Dermis blood vessel endothelial cell (primary cell): Measurements from ENCODE around the gene CALHM3. TPM values are rescaled to one million over a fixed set of nuclear protein-coding genes. Genes with fewer than 3 reads are reported as not detected.
"Not testable (repeated sequence)": the region's sequence is repeated elsewhere in the genome, so short reads cannot be mapped to it uniquely, and the experiment has no call there.

Experiments
- DNase-seq: peaks from one replicate; pipeline ENCODE4 v3.0.0; 2010
- total RNA-seq: library from RNA; depleted of rRNA; stranded (reverse); fragments of >200 nt; gene quantifications from 2 replicates; pipeline ENCODE4 v1.2.3, GENCODE V29; 2014

The CALHM3 gene
- total RNA-seq, 1 donor from 2014 or later, result not detected

- DNase-seq, result no peak
These were observed 24.0 kb upstream of the CALHM3 start for GRCh38 chr10:103502849-103503660.

- DNase-seq, result no peak
These were observed 22.1 kb upstream of the CALHM3 start for GRCh38 chr10:103501186-103501585.

GRCh38 chr10:103500481-103500880 is 21.4 kb upstream of the CALHM3 start:
- DNase-seq, result no peak

- no peak for DNase-seq
These were observed 20.8 kb upstream of the CALHM3 start for GRCh38 chr10:103499881-103500280.

- DNase-seq, result no peak
These were observed 20.0 kb upstream of the CALHM3 start for GRCh38 chr10:103498936-103499638.

GRCh38 chr10:103497161-103497915 is 18.3 kb upstream of the CALHM3 start:
- DNase-seq, result no peak

GRCh38 chr10:103495321-103495720 is 16.3 kb upstream of the CALHM3 start:
- DNase-seq, result no peak

- DNase-seq, result peak; percentile 20
These were observed 15.2 kb upstream of the CALHM3 start for GRCh38 chr10:103493916-103494877.

GRCh38 chr10:103493362-103493915 is 14.4 kb upstream of the CALHM3 start, which contains the start of gene NEURL1:
Gene NEURL1 (plus strand): TSS chr10:103493705. CDS start chr10:103494388, 683 bp downstream.
- DNase-seq, result peak; percentile 17

- DNase-seq, result no peak
These were observed 13.7 kb upstream of the CALHM3 start for GRCh38 chr10:103492655-103493261.

GRCh38 chr10:103491729-103492364 is 12.8 kb upstream of the CALHM3 start:
- peak; percentile 74 for DNase-seq

- no peak for DNase-seq
These were observed 11.9 kb upstream of the CALHM3 start for GRCh38 chr10:103490986-103491314.

GRCh38 chr10:103487410-103487708 is 8.3 kb upstream of the CALHM3 start:
- no peak for DNase-seq

GRCh38 chr10:103486635-103487409 is 7.8 kb upstream of the CALHM3 start:
- DNase-seq, result not testable (repeated sequence)

GRCh38 chr10:103481974-103482531 is 3.0 kb upstream of the CALHM3 start:
- peak; percentile 90 for DNase-seq

- peak; percentile 46 for DNase-seq
These were observed 1.5 kb upstream of the CALHM3 start for GRCh38 chr10:103480521-103480920.

GRCh38 chr10:103478671-103479070 is 369 bp downstream of the CALHM3 start:
- no peak for DNase-seq

- peak; percentile 29 for DNase-seq
These were observed 2.8 kb downstream of the CALHM3 start for GRCh38 chr10:103476046-103476768.

GRCh38 chr10:103475437-103475836 is 3.6 kb downstream of the CALHM3 start:
- no peak for DNase-seq
